Activated naive CD8-positive, alpha-beta T cell treated with anti-CD3 and anti-CD28 coated beads, Interleukin-2, amount 50 U/mL, for 24 hours (primary cell): ENCODE data around the gene CCND1.

Source experiments
- ATAC-seq: fragments of 150-1000 bp; cut with Tn5 transposase; one replicate; pipeline ENCODE4 v1.10.0; 2021
- DNase-seq: peaks from one replicate; pipeline ENCODE4 v3.0.0; 2021
- H3K27ac Mint-ChIP-seq: one replicate; pipeline ENCODE4 v1.8.0; 2021; ENCODE audit warnings: mild to moderate bottlenecking, mixed read lengths
- H3K27me3 Mint-ChIP-seq: one replicate; pipeline ENCODE4 v1.8.0; 2021; ENCODE audit warnings: mixed read lengths
- H3K36me3 Mint-ChIP-seq: one replicate; pipeline ENCODE4 v1.8.0; 2021; ENCODE audit warnings: low read depth, mixed read lengths
- H3K4me1 Mint-ChIP-seq: one replicate; pipeline ENCODE4 v1.8.0; 2021; ENCODE audit warnings: mixed read lengths
- H3K4me3 Mint-ChIP-seq: one replicate; pipeline ENCODE4 v1.8.0; 2021; ENCODE audit warnings: mild to moderate bottlenecking, moderate library complexity, mixed read lengths
- H3K9me3 Mint-ChIP-seq: one replicate; pipeline ENCODE4 v1.8.0; 2021; ENCODE audit warnings: mixed read lengths

CCND1 gene

GRCh38 chr11:69703453-69703767 lies 62.5 kb downstream of the CCND1 start:
- Mint-ChIP-seq H3K27me3 (peaks cover 66% of the 10 kb centered on the region), H3K9me3 (no peaks in the 10 kb centered on the region)

More at GRCh38 chr11:69703453-69703767, 62.5 kb downstream of the CCND1 start:
- Mint-ChIP-seq H3K4me1 (peaks cover 7% of the 10 kb centered on the region), H3K4me3 (no peak overlapping the region), H3K36me3 (no peaks in the 10 kb centered on the region), H3K27ac (no peak overlapping the region)
- ATAC-seq (no peak), DNase-seq (no peak)
